ENCODE results near the gene FES. TPM values are rescaled to one million over a fixed set of nuclear protein-coding genes. Genes with fewer than 3 reads are reported as not detected.

The FES gene
- polyA plus RNA-seq, 1 of the 3 experiments (the other 2 are of a cell fraction) = 0.03 TPM

DNA sequence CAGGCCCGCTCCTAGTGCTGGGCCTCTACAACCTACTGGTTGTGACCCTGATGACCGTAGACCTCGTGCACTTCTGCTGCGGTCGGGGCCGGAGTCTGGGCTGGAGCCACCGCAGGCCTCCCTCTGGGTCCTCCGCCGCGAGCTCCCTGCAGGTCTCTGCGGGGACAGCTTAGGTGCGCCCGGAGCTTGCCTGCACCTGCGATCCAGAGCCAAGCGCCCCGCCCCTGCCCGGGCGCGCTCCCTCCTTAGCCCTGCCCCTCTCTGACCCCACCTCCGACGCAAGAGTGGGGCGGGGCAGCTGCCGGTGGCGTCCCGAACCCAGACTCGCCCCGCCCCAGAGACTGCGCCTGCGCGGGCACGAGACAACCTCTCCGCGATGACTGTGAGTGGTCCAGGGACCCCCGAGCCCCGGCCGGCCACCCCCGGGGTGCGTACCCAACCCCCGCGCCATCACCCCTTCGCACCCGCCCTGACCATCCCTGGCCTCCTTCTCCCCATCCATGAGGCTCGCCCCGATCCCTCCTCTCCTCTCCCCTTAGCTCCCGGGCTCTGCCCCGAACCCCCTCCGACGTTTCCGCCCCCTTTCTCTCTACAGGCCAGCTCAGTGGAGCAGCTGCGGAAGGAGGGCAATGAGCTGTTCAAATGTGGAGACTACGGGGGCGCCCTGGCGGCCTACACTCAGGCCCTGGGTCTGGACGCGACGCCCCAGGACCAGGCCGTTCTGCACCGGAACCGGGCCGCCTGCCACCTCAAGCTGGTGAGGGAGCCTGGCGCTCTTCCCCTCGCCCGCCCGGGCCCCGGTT, 50.8 kb downstream of the FES start, which contains the start of gene UNC45A (continued):
- 0 out of 2 replicates have a peak, but pooled peaks have one; percentile 39 for TF ChIP-seq POLR2AphosphoS5 (IDR thresholded peaks at IDR 0.05; ENCODE audit: low read depth, low read length)
- no peak for TF ChIP-seq EP300 (IDR thresholded peaks at IDR 0.05; ENCODE audit: borderline replicate concordance in 1 of 2, low read depth in 1 of 2, low read length in 1 of 2)
- no peak for TF ChIP-seq GATA2 (CRISPR knock-in tag; IDR thresholded peaks at IDR 0.05)
- no peak for TF ChIP-seq YY1 (IDR thresholded peaks at IDR 0.05; ENCODE audit: low read depth)
- TF ChIP-seq, protein P1, sequence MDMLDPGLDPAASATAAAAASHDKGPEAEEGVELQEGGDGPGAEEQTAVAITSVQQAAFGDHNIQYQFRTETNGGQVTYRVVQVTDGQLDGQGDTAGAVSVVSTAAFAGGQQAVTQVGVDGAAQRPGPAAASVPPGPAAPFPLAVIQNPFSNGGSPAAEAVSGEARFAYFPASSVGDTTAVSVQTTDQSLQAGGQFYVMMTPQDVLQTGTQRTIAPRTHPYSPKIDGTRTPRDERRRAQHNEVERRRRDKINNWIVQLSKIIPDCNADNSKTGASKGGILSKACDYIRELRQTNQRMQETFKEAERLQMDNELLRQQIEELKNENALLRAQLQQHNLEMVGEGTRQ (IDR thresholded peaks at IDR 0.05; ENCODE audit: borderline replicate concordance, low read depth, low read length) = no peak
- no peak for TF ChIP-seq MEF2A (IDR thresholded peaks at IDR 0.05; ENCODE audit: borderline replicate concordance, low read depth)
- TF ChIP-seq, protein P2, sequence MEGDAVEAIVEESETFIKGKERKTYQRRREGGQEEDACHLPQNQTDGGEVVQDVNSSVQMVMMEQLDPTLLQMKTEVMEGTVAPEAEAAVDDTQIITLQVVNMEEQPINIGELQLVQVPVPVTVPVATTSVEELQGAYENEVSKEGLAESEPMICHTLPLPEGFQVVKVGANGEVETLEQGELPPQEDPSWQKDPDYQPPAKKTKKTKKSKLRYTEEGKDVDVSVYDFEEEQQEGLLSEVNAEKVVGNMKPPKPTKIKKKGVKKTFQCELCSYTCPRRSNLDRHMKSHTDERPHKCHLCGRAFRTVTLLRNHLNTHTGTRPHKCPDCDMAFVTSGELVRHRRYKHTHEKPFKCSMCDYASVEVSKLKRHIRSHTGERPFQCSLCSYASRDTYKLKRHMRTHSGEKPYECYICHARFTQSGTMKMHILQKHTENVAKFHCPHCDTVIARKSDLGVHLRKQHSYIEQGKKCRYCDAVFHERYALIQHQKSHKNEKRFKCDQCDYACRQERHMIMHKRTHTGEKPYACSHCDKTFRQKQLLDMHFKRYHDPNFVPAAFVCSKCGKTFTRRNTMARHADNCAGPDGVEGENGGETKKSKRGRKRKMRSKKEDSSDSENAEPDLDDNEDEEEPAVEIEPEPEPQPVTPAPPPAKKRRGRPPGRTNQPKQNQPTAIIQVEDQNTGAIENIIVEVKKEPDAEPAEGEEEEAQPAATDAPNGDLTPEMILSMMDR (IDR thresholded peaks at IDR 0.05) = no peak; the same call in 1 of the 2 replicates
- peak; percentile 23; the same call in 1 of the 2 replicates for TF ChIP-seq GABPA (IDR thresholded peaks at IDR 0.05; ENCODE audit: low read depth)
- no peak for TF ChIP-seq FOXM1 (IDR thresholded peaks at IDR 0.05; ENCODE audit: low read depth)

GRCh38 chr15:90936823-90937222, 52.5 kb downstream of the FES start:
- peaks cover 23% of the 10 kb centered on the region for H3K79me2 ChIP-seq (ENCODE audit: insufficient read depth)
- H3K4me2 ChIP-seq = peak overlapping the region; percentile 92
- H3K9ac ChIP-seq = no peak overlapping the region
- no peak overlapping the region for H3K27ac ChIP-seq (ENCODE audit: low read depth in 2 of 2, low read length in 1 of 2)
- 68% methylated on average over 1 of the region's 1 CpG for WGBS (ENCODE audit: low lambda C conversion rate)
- ChIA-PET CTCF (interaction anchor here (0.9 to 11.5 kb wide), 4 partner anchors 19 to 113 kb away, joined by 3 to 142 read pairs (median 8); partner anchors contain the start of gene RCCD1), POLR2A (no interaction called here)
- no peak overlapping the region for H2AFZ ChIP-seq (ENCODE audit: low read depth)
- no peaks in the 10 kb centered on the region for H3K9me3 ChIP-seq
- no peak for DNase-seq
- H3K4me1 ChIP-seq (ENCODE audit: control insufficient read depth in 1 of 2, insufficient read depth in 2 of 2, low read depth in 1 of 2, low read length in 1 of 2) = peaks cover 7 to 24% of the 10 kb centered on the region in 2 experiments; a peak in 2 of 4 replicates
- peaks cover 7% of the 10 kb centered on the region for H3F3A ChIP-seq (replicated peaks; ENCODE audit: insufficient read depth)
- peak overlapping the region in 1 of 2 experiments; percentile 96; a peak in 2 of 4 replicates for H3K4me3 ChIP-seq (ENCODE audit: low read depth in 2 of 2, low read length in 1 of 2)
- H3K9me2 ChIP-seq = no peaks in the 10 kb centered on the region
- H3K36me3 ChIP-seq (replicated peaks in 1 of 2; ENCODE audit: control insufficient read depth in 1 of 2, insufficient read depth in 2 of 2, low read length in 1 of 2) = peaks cover 28 to 43% of the 10 kb centered on the region in 2 experiments
- TF ChIP-seq RAD21 (IDR thresholded peaks at IDR 0.05; ENCODE audit: low read length) (no peak), POLR2AphosphoS5 (IDR thresholded peaks at IDR 0.05; ENCODE audit: low read depth, low read length) (no peak), YY1 (IDR thresholded peaks at IDR 0.05; ENCODE audit: low read depth) (no peak), TEAD4 (IDR thresholded peaks at IDR 0.05; ENCODE audit: borderline replicate concordance, insufficient read depth) (no peak), NRF1 (IDR thresholded peaks at IDR 0.05; ENCODE audit: low read depth, low read length) (no peak)
- TF ChIP-seq, protein P2 (IDR thresholded peaks at IDR 0.05) = no peak
- H4K20me1 ChIP-seq (ENCODE audit: insufficient read depth) = no peaks in the 10 kb centered on the region
- no peaks in the 10 kb centered on the region for H3K27me3 ChIP-seq (ENCODE audit: insufficient read depth)
